ENCODE measurements around the gene ADAMTS20.
"Not testable (repeated sequence)": the region's sequence is repeated elsewhere in the genome, so short reads cannot be mapped to it uniquely, and the experiment has no call there.

ADAMTS20 gene

GRCh38 chr12:43361031-43361710 lies 190.8 kb downstream of the ADAMTS20 start:
- Histone ChIP-seq H3K36me3 (ENCODE audit: insufficient read depth, low read length) (no peaks in the 10 kb centered on the region), H3K79me2 (ENCODE audit: insufficient read depth, low read length) (no peaks in the 10 kb centered on the region), H2AFZ (ENCODE audit: low read depth, low read length) (no peak overlapping the region), H3K4me3 (ENCODE audit: low read depth in 1 of 2, low read length in 2 of 2) (no peak overlapping the region), H3K4me2 (ENCODE audit: insufficient read depth, low read length) (no peak overlapping the region), H3K27me3 (ENCODE audit: insufficient read depth, low read length, poor library complexity) (no peaks in the 10 kb centered on the region), H3K9me3 (ENCODE audit: insufficient read depth, low read length, severe bottlenecking) (no peaks in the 10 kb centered on the region), H3K9ac (ENCODE audit: low read depth, low read length) (no peak overlapping the region), H3K4me1 (ENCODE audit: insufficient read depth, low read length) (no peaks in the 10 kb centered on the region), H3K27ac (ENCODE audit: low read length) (no peak overlapping the region), H4K20me1 (ENCODE audit: insufficient read depth, low read length) (no peaks in the 10 kb centered on the region)
- ATAC-seq (ENCODE audit: insufficient read depth, low read depth) = no peak
- TF ChIP-seq, protein P1, sequence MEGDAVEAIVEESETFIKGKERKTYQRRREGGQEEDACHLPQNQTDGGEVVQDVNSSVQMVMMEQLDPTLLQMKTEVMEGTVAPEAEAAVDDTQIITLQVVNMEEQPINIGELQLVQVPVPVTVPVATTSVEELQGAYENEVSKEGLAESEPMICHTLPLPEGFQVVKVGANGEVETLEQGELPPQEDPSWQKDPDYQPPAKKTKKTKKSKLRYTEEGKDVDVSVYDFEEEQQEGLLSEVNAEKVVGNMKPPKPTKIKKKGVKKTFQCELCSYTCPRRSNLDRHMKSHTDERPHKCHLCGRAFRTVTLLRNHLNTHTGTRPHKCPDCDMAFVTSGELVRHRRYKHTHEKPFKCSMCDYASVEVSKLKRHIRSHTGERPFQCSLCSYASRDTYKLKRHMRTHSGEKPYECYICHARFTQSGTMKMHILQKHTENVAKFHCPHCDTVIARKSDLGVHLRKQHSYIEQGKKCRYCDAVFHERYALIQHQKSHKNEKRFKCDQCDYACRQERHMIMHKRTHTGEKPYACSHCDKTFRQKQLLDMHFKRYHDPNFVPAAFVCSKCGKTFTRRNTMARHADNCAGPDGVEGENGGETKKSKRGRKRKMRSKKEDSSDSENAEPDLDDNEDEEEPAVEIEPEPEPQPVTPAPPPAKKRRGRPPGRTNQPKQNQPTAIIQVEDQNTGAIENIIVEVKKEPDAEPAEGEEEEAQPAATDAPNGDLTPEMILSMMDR (IDR thresholded peaks at IDR 0.05; ENCODE audit: borderline replicate concordance, extremely low read depth, low read length, poor library complexity, severe bottlenecking) = no peak
- no peak for TF ChIP-seq EZH2 (IDR thresholded peaks at IDR 0.05; ENCODE audit: borderline replicate concordance, low read depth, low read length, severe bottlenecking)
- no peak for DNase-seq

DNA sequence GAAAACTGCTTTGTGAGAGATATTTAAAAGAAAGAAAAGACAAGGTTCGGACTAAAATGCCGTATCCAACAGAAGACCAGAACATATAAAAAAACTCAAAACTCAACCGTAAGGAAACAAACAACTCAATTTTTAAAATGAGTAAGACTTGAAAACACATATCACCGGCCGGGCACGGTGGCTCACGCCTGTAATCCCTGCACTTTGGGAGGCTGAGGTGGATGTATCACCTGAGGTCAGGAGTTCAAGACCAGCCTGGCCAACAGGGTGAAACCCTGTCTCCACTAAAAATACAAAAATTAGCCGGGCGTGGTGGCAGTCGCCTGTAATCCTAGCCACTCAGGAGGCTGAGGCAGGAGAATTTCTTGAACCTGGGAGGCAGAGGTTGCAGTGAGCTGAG lies 192.0 kb downstream of the ADAMTS20 start:
- not testable (repeated sequence) for H3K27ac ChIP-seq (ENCODE audit: low read length); H3K79me2 ChIP-seq (ENCODE audit: insufficient read depth, low read length); H3K4me1 ChIP-seq (ENCODE audit: insufficient read depth, low read length); H3K36me3 ChIP-seq (ENCODE audit: insufficient read depth, low read length); H3K27me3 ChIP-seq (ENCODE audit: insufficient read depth, low read length, poor library complexity); H3K4me3 ChIP-seq (ENCODE audit: low read depth in 1 of 2, low read length in 2 of 2); H3K9me3 ChIP-seq (ENCODE audit: insufficient read depth, low read length, severe bottlenecking); H2AFZ ChIP-seq (ENCODE audit: low read depth, low read length); H3K4me2 ChIP-seq (ENCODE audit: insufficient read depth, low read length); H4K20me1 ChIP-seq (ENCODE audit: insufficient read depth, low read length); ATAC-seq (ENCODE audit: insufficient read depth, low read depth); DNase-seq; H3K9ac ChIP-seq (ENCODE audit: low read depth, low read length)

- no peak overlapping the region for H3K4me3 ChIP-seq (ENCODE audit: low read depth in 1 of 2, low read length in 2 of 2)
- no peak overlapping the region for H3K4me2 ChIP-seq (ENCODE audit: insufficient read depth, low read length)
- no peak overlapping the region for H3K27ac ChIP-seq (ENCODE audit: low read length)
- H3K27me3 ChIP-seq (ENCODE audit: insufficient read depth, low read length, poor library complexity) = no peaks in the 10 kb centered on the region
- no peaks in the 10 kb centered on the region for H3K36me3 ChIP-seq (ENCODE audit: insufficient read depth, low read length)
- H3K9me3 ChIP-seq (ENCODE audit: insufficient read depth, low read length, severe bottlenecking) = no peaks in the 10 kb centered on the region
- DNase-seq = no peak
- H3K79me2 ChIP-seq (ENCODE audit: insufficient read depth, low read length) = no peaks in the 10 kb centered on the region
- TF ChIP-seq EZH2 (IDR thresholded peaks at IDR 0.05; ENCODE audit: borderline replicate concordance, low read depth, low read length, severe bottlenecking) = no peak
- TF ChIP-seq, protein P1 (IDR thresholded peaks at IDR 0.05; ENCODE audit: borderline replicate concordance, extremely low read depth, low read length, poor library complexity, severe bottlenecking) = no peak
- H3K9ac ChIP-seq (ENCODE audit: low read depth, low read length) = no peak overlapping the region
- H4K20me1 ChIP-seq (ENCODE audit: insufficient read depth, low read length) = no peaks in the 10 kb centered on the region
- no peaks in the 10 kb centered on the region for H3K4me1 ChIP-seq (ENCODE audit: insufficient read depth, low read length)
- no peak for ATAC-seq (ENCODE audit: insufficient read depth, low read depth)
- no peak overlapping the region for H2AFZ ChIP-seq (ENCODE audit: low read depth, low read length)
Measured at GRCh38 chr12:43357141-43357540, 194.9 kb downstream of the ADAMTS20 start.

DNA sequence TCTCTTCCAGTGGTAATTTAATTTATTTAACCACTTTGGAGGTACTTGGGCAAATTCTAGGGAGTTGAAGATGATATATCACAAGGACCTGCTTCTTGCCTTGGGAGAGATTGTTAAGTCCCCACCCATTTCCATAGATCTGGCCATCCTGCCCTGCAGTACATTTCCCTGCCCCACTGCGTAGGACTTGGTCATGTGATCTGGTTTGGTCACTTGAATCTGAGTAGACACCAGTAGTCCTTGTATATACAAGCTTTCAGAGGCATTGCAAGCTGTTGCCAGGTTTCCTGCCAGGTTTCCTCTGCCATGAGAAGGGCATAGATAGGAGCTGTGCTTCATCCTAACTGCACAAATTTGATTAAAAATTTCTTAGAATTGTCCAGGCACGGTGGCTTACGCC lies 200.0 kb downstream of the ADAMTS20 start:
- Histone ChIP-seq H3K27me3 (ENCODE audit: insufficient read depth, low read length, poor library complexity) (no peaks in the 10 kb centered on the region), H3K27ac (ENCODE audit: low read length) (no peak overlapping the region), H2AFZ (ENCODE audit: low read depth, low read length) (no peak overlapping the region), H3K79me2 (ENCODE audit: insufficient read depth, low read length) (no peaks in the 10 kb centered on the region), H3K36me3 (ENCODE audit: insufficient read depth, low read length) (no peaks in the 10 kb centered on the region), H3K4me2 (ENCODE audit: insufficient read depth, low read length) (no peak overlapping the region), H3K4me3 (ENCODE audit: low read depth in 1 of 2, low read length in 2 of 2) (no peak overlapping the region), H3K4me1 (ENCODE audit: insufficient read depth, low read length) (no peaks in the 10 kb centered on the region), H3K9ac (ENCODE audit: low read depth, low read length) (no peak overlapping the region), H4K20me1 (ENCODE audit: insufficient read depth, low read length) (no peaks in the 10 kb centered on the region), H3K9me3 (ENCODE audit: insufficient read depth, low read length, severe bottlenecking) (no peaks in the 10 kb centered on the region)
- no peak for ATAC-seq (ENCODE audit: insufficient read depth, low read depth)
- TF ChIP-seq, protein P1 (IDR thresholded peaks at IDR 0.05; ENCODE audit: borderline replicate concordance, extremely low read depth, low read length, poor library complexity, severe bottlenecking) = no peak
- no peak for TF ChIP-seq EZH2 (IDR thresholded peaks at IDR 0.05; ENCODE audit: borderline replicate concordance, low read depth, low read length, severe bottlenecking)
- DNase-seq = no peak
